NCI-H2196 (cell line): ENCODE data around the gene DRC3.
A peak's percentile ranks its signal among the peaks of the same experiment; 100 is the strongest.
"Not testable (repeated sequence)": the region's sequence is repeated elsewhere in the genome, so short reads cannot be mapped to it uniquely, and the experiment has no call there.

Experiments used
- DNase-seq: peaks from one replicate; lab custom pipeline; 2025; ENCODE audit not compliant: unreplicated experiment; lab: John Stamatoyannopoulos, UW

The DRC3 gene

GRCh38 chr17:17972126-17972951 lies at the start of gene DRC3, which contains the start of gene TOM1L2:
TSS of gene DRC3 (plus strand) at chr17:17972862. CDS start at chr17:17977599, 4,737 bp downstream.
TSS of gene TOM1L2 (minus strand) at chr17:17972400. CDS start at chr17:17972313, 87 bp downstream.
- peak; percentile 93 for DNase-seq

GRCh38 chr17:17924131-17924856 lies 48.4 kb upstream of the DRC3 start:
- DNase-seq: no peak

GRCh38 chr17:17924857-17925250 lies 47.8 kb upstream of the DRC3 start:
- no peak for DNase-seq

- no peak for DNase-seq
Observed at GRCh38 chr17:17926036-17926435, 46.6 kb upstream of the DRC3 start.

GRCh38 chr17:17926840-17927449 lies 45.7 kb upstream of the DRC3 start:
- DNase-seq: no peak

GRCh38 chr17:17928398-17929287 lies 44.0 kb upstream of the DRC3 start:
- DNase-seq: no peak

- no peak for DNase-seq
Observed at GRCh38 chr17:17929655-17930380, 42.8 kb upstream of the DRC3 start.

- no peak for DNase-seq
Observed at GRCh38 chr17:17930674-17931073, 42.0 kb upstream of the DRC3 start.

- no peak for DNase-seq
Observed at GRCh38 chr17:17931159-17931558, 41.5 kb upstream of the DRC3 start.

GRCh38 chr17:17933775-17934174 lies 38.9 kb upstream of the DRC3 start:
- no peak for DNase-seq

GRCh38 chr17:17934214-17934613 lies 38.4 kb upstream of the DRC3 start:
- no peak for DNase-seq

- no peak for DNase-seq
Observed at GRCh38 chr17:17934806-17935205, 37.9 kb upstream of the DRC3 start.

- DNase-seq: no peak
Observed at GRCh38 chr17:17935321-17936271, 37.1 kb upstream of the DRC3 start.

GRCh38 chr17:17937201-17937853 lies 35.3 kb upstream of the DRC3 start:
- no peak for DNase-seq

GRCh38 chr17:17937958-17938357 lies 34.7 kb upstream of the DRC3 start:
- DNase-seq: no peak

GRCh38 chr17:17938388-17939107 lies 34.1 kb upstream of the DRC3 start:
- no peak for DNase-seq

- DNase-seq: not testable (repeated sequence)
Observed at GRCh38 chr17:17939941-17940340, 32.7 kb upstream of the DRC3 start.

- peak; percentile 10 for DNase-seq
Observed at GRCh38 chr17:17940441-17940911, 32.2 kb upstream of the DRC3 start.
